GM12892 (cell line): ENCODE measurements around the gene MAGEA9B.

Experiments
- POLR2A ChIP-seq: IDR thresholded peaks from 2 replicates; pipeline ENCODE4 v1.6.1; 2011; ENCODE audit warnings: low read depth, low read length, control low read depth
- TAF1 ChIP-seq: IDR thresholded peaks from 2 replicates; pipeline ENCODE4 v1.6.1; 2011; ENCODE audit warnings: low read depth, mild to moderate bottlenecking, control low read depth, low read length, borderline replicate concordance

GRCh38 chrX:149540131-149540620 is 47.1 kb downstream of the MAGEA9B start:
- no peak for TF ChIP-seq TAF1
- TF ChIP-seq POLR2A = no peak
